A549 (cell line): Measurements from ENCODE around the gene DENND10. TPM values are rescaled to one million over a fixed set of nuclear protein-coding genes. Genes with fewer than 3 reads are reported as not detected.

Experiments used
- ATAC-seq, 2 experiments: fragments of 200-7000 bp in 1 of 2; fragments of >200 bp in 1 of 2; cut with Nextera tagmentation in 1 of 2; cut with Tn5 transposase in 1 of 2; 3 replicates each; pipeline versions ENCODE4 v1.8.0 to v1.9.1; 2018 to 2020; ENCODE audit warnings: mild to moderate bottlenecking in 1 of 2, moderate library complexity in 1 of 2
- CTCF ChIA-PET: fragments of 300-600 bp; sonication (Branson Sonifier 250); formaldehyde crosslinking; extraction: SDS; loops from one replicate; lab custom pipeline; 2021; ENCODE audit warnings: antibody characterized with exemption, inconsistent platforms; lab: Yijun Ruan, JAX
- POLR2A ChIA-PET: fragments of 350-600 bp; formaldehyde crosslinking; extraction: SDS; loops from one replicate; lab custom pipeline; 2021; ENCODE audit warnings: antibody characterized with exemption, inconsistent platforms; lab: Yijun Ruan, JAX
- DNase-seq, 2 experiments: peaks; one replicate each; pipeline versions ENCODE4 v3.0.0 to v3.0.0-alpha.2; 2011 to 2016; ENCODE audit warnings: low read depth in 1 of 2, low spot score in 1 of 2
- FAIRE-seq: peaks from 2 replicates; lab custom pipeline; 2011; peaks lifted over from hg19 to GRCh38; lab: Jason Lieb, UNC
- H3K27ac ChIP-seq, 2 experiments: fragments of >200 bp; sonication (Bioruptor Twin); formaldehyde crosslinking; 3 replicates each; pipeline ENCODE4 v1.5.1; 2016 to 2017
- H3K4me1 ChIP-seq: fragments of >200 bp; sonication (Bioruptor Twin); formaldehyde crosslinking; 3 replicates; pipeline ENCODE4 v1.6.1; 2016
- H3K4me2 ChIP-seq: fragments of >200 bp; sonication (Bioruptor Twin); formaldehyde crosslinking; 3 replicates; pipeline ENCODE4 v1.6.1; 2016
- H3K4me3 ChIP-seq: fragments of >200 bp; sonication (Bioruptor Twin); formaldehyde crosslinking; 3 replicates; pipeline ENCODE4 v1.5.1; 2016
- H3K9me3 ChIP-seq: fragments of >200 bp; sonication (Bioruptor Twin); formaldehyde crosslinking; 3 replicates; pipeline ENCODE4 v1.6.1; 2016
- ATOH8 ChIP-seq: fragments of 250-450 bp; sonication (Bioruptor Pico); IDR thresholded peaks from 2 replicates; pipeline ENCODE4 v1.5.0; 2020; ENCODE audit warnings: low read depth, mild to moderate bottlenecking, moderate library complexity
- BHLHE40 ChIP-seq: IDR thresholded peaks from 2 replicates; pipeline ENCODE4 v1.6.1; 2012; ENCODE audit warnings: low read depth, low read length, inconsistent platforms
- CEBPB ChIP-seq, 2 experiments: fragments of >200 bp in 1 of 2; sonication (Bioruptor Twin) in 1 of 2; formaldehyde crosslinking in 1 of 2; IDR thresholded peaks; 2 replicates each; pipeline ENCODE4 v1.6.1; 2012 to 2016
- CHD2 ChIP-seq: fragments of 150-350 bp; IDR thresholded peaks from 2 replicates; pipeline ENCODE4 v1.6.1; 2014; ENCODE audit warnings: low read length; ENCODE audit not compliant: partially characterized antibody
- EHMT2 ChIP-seq: fragments of 200-600 bp; sonication (generic); IDR thresholded peaks from 2 replicates; pipeline ENCODE4 v1.6.1; 2016; ENCODE audit warnings: antibody characterized with exemption, low read depth, mild to moderate bottlenecking, moderate library complexity
- EP300 ChIP-seq, 2 experiments: fragments of >200 bp; sonication (Bioruptor Twin); formaldehyde crosslinking; IDR thresholded peaks; 2 replicates in 1 of 2; 3 replicates in 1 of 2; pipeline ENCODE4 v1.6.1; 2016 to 2017
- HDAC2 ChIP-seq: fragments of 200-600 bp; sonication (generic); IDR thresholded peaks from 2 replicates; pipeline ENCODE4 v1.6.1; 2016
- JUNB ChIP-seq: fragments of >200 bp; sonication (Bioruptor Twin); formaldehyde crosslinking; IDR thresholded peaks from 2 replicates; pipeline ENCODE4 v1.6.1; 2016
- MAFK ChIP-seq: fragments of 450-650 bp; IDR thresholded peaks from 2 replicates; pipeline ENCODE4 v1.6.1; 2014; ENCODE audit not compliant: partially characterized antibody
- MAX ChIP-seq: IDR thresholded peaks from 2 replicates; pipeline ENCODE4 v1.6.1; 2012
- MAZ ChIP-seq: fragments of 150-350 bp; IDR thresholded peaks from 2 replicates; pipeline ENCODE4 v1.6.1; 2014; ENCODE audit warnings: antibody characterized with exemption, low read depth, low read length, borderline replicate concordance
- NFE2L2 ChIP-seq: fragments of 150-350 bp; conservative IDR thresholded peaks from 2 replicates; pipeline ENCODE4 v1.6.1; 2014; ENCODE audit warnings: low read length
- NR3C1 ChIP-seq: fragments of >200 bp; sonication (Bioruptor Twin); formaldehyde crosslinking; IDR thresholded peaks from 3 replicates; pipeline ENCODE4 v1.6.1; 2017
- RAD21 ChIP-seq, 2 experiments: fragments of >200 bp in 1 of 2; sonication (Bioruptor Twin) in 1 of 2; formaldehyde crosslinking in 1 of 2; IDR thresholded peaks in 1 of 2; conservative IDR thresholded peaks in 1 of 2; 2 replicates in 1 of 2; 3 replicates in 1 of 2; pipeline ENCODE4 v1.6.1; 2012 to 2018; ENCODE audit warnings: inconsistent platforms in 1 of 2
- RARB ChIP-seq: fragments of 250-450 bp; sonication (Bioruptor Pico); IDR thresholded peaks from 2 replicates; pipeline ENCODE4 v1.8.0; 2021; ENCODE audit warnings: mild to moderate bottlenecking, moderate library complexity
- REST ChIP-seq: fragments of 200-600 bp; sonication (generic); IDR thresholded peaks from 2 replicates; pipeline ENCODE4 v1.6.1; 2016; ENCODE audit warnings: antibody characterized with exemption, mild to moderate bottlenecking, moderate library complexity
- RFX5 ChIP-seq: fragments of 450-650 bp; IDR thresholded peaks from 2 replicates; pipeline ENCODE4 v1.7.1; 2014; ENCODE audit warnings: antibody characterized with exemption, mild to moderate bottlenecking, moderate library complexity
- RNF2 ChIP-seq: fragments of 200-600 bp; sonication (generic); IDR thresholded peaks from 2 replicates; pipeline ENCODE4 v1.6.1; 2016; ENCODE audit warnings: low read depth, mild to moderate bottlenecking, antibody characterized with exemption, moderate library complexity, borderline replicate concordance
- SMC3 ChIP-seq: fragments of >200 bp; sonication (Bioruptor Twin); formaldehyde crosslinking; IDR thresholded peaks from 3 replicates; pipeline ENCODE4 v1.6.1; 2018; ENCODE audit warnings: inconsistent platforms
- USF2 ChIP-seq: fragments of 450-650 bp; IDR thresholded peaks from 2 replicates; pipeline ENCODE4 v1.6.1; 2014; ENCODE audit warnings: antibody characterized with exemption
- ZFP36 ChIP-seq: fragments of 450-650 bp; IDR thresholded peaks from 2 replicates; pipeline ENCODE4 v1.6.1; 2014; ENCODE audit warnings: borderline replicate concordance; ENCODE audit not compliant: partially characterized antibody
- ZSCAN20 ChIP-seq: fragments of 250-450 bp; sonication (Bioruptor Pico); IDR thresholded peaks from 2 replicates; pipeline ENCODE4 v1.8.0; 2022; ENCODE audit warnings: mild to moderate bottlenecking, moderate library complexity
- WGBS: methylation state at CpG from one replicate; pipeline ENCODE4 v1.1.6; 2017; ENCODE audit errors: missing lambda C conversion rate; 5-methylcytosine and 5-hydroxymethylcytosine counted together
- polyA plus RNA-seq, 4 experiments: library from polyadenylated mRNA; depleted of rRNA in 3 of 4; stranded (reverse); fragments of >200 nt; fragmentation: RNase III in 1 of 4; extraction: RNeasy Plus Mini Kit Qiagen cat#74134 plus additional on column Dnase treatment in 1 of 4; gene quantifications; 2 replicates in 3 of 4; 3 replicates in 1 of 4; pipeline ENCODE4 v1.2.3, GENCODE V29; 2011 to 2017

The DENND10 gene
- polyA plus RNA-seq, 2 of the 4 experiments (the other 2 are of a cell fraction) = 49.7 to 94.3 TPM

- POLR2A ChIA-PET = no interaction called here
- H3K4me1 ChIP-seq = no peaks in the 10 kb centered on the region
- no peak overlapping the region for H3K27ac ChIP-seq
- TF ChIP-seq MAFK = no peak
- no peak for TF ChIP-seq ATOH8 (CRISPR knock-in tag)
- no peak for TF ChIP-seq CEBPB (IDR thresholded peaks at IDR 0.05)
- TF ChIP-seq, all 56 proteins: peak for 0
- no peak overlapping the region for H3K4me3 ChIP-seq
- H3K9me3 ChIP-seq = no peaks in the 10 kb centered on the region
- FAIRE-seq (no peak), DNase-seq (no peak), ATAC-seq (no peak)
- CTCF ChIA-PET = interaction anchor here (1.1 to 1.4 kb wide), 2 partner anchors 11 to 55 kb away, joined by 4 to 5 read pairs; partner anchors contain the start of gene SFXN4
- no peak overlapping the region for H3K4me2 ChIP-seq
- WGBS = 92% methylated on average over 12 of the region's 12 CpGs
These were observed 49.7 kb downstream of the DENND10 start for GRCh38 chr10:119153661-119154060.

GRCh38 chr10:119159332-119159731 is 55.4 kb downstream of the DENND10 start:
- ChIA-PET CTCF (interaction anchor here (1.0 kb wide), 1 partner anchor 40 kb away, joined by 4 read pairs; no protein-coding TSS in a partner anchor), POLR2A (no interaction called here)
- TF ChIP-seq CHD2 = no peak
- no peak for TF ChIP-seq HDAC2
- no peak for TF ChIP-seq EHMT2
- TF ChIP-seq BHLHE40 = no peak
- no peak for TF ChIP-seq ZSCAN20
- no peak for TF ChIP-seq SMC3
- TF ChIP-seq ZFP36 = no peak
- no peak for TF ChIP-seq REST
- TF ChIP-seq JUNB = no peak
- H3K27ac ChIP-seq = no peak overlapping the region
- WGBS = 84% methylated on average over 8 of the region's 8 CpGs
- ATAC-seq (no peak), DNase-seq (no peak), FAIRE-seq (no peak)
- no peak overlapping the region for H3K4me2 ChIP-seq
- no peak overlapping the region for H3K4me3 ChIP-seq
- H3K9me3 ChIP-seq = no peaks in the 10 kb centered on the region
- peaks cover 4% of the 10 kb centered on the region for H3K4me1 ChIP-seq

- H3K27ac ChIP-seq = no peak overlapping the region
- POLR2A ChIA-PET = interaction anchor here (0.6 to 0.9 kb wide), 3 partner anchors 13 to 306 kb away, joined by 3 read pairs; no protein-coding TSS in a partner anchor
- FAIRE-seq = no peak
- DNase-seq = no peak
- no peaks in the 10 kb centered on the region for H3K9me3 ChIP-seq
- CTCF ChIA-PET = interaction anchor here (1.3 to 1.5 kb wide), 2 partner anchors 12 to 31 kb away, joined by 3 read pairs; no protein-coding TSS in a partner anchor
- peaks cover 14% of the 10 kb centered on the region for H3K4me1 ChIP-seq
- ATAC-seq = no peak
- WGBS = 86% methylated on average over 11 of the region's 11 CpGs
- no peak overlapping the region for H3K4me2 ChIP-seq
- no peak overlapping the region for H3K4me3 ChIP-seq
- no peak for TF ChIP-seq SMC3
- no peak for TF ChIP-seq REST
- no peak for TF ChIP-seq EP300 (IDR thresholded peaks at IDR 0.05)
- no peak for TF ChIP-seq RAD21 (conservative IDR thresholded peaks at IDR 0.05 in 1 of 2, IDR thresholded peaks at IDR 0.05 in 1 of 2)
- no peak for TF ChIP-seq MAZ
- no peak for TF ChIP-seq NR3C1
- TF ChIP-seq NFE2L2 = no peak
- TF ChIP-seq EHMT2 = no peak
- TF ChIP-seq RFX5 = no peak
- no peak for TF ChIP-seq USF2
- TF ChIP-seq MAX = no peak
- TF ChIP-seq ATOH8 (CRISPR knock-in tag) = no peak
- TF ChIP-seq RARB (CRISPR knock-in tag) = no peak
- no peak for TF ChIP-seq RNF2
These were observed 58.0 kb downstream of the DENND10 start for GRCh38 chr10:119161680-119162451.
